ENCODE data around the gene PEAR1.

Gene PEAR1

GRCh38 chr1:156927215-156928042 lies 33.9 kb downstream of the PEAR1 start:
- H3K27ac Mint-ChIP-seq = no peak overlapping the region
- peaks cover 5% of the 10 kb centered on the region for H3K9me3 Mint-ChIP-seq
- H3K4me1 Mint-ChIP-seq = peaks cover 19% of the 10 kb centered on the region
- peak overlapping the region; percentile 74 for H3K4me3 Mint-ChIP-seq
- peak; percentile 71 for TF ChIP-seq CTCF (IDR thresholded peaks at IDR 0.05)
- peaks cover 94% of the 10 kb centered on the region for H3K27me3 Mint-ChIP-seq (ENCODE audit: low read depth, poor library complexity)
- peak; percentile 88 for DNase-seq
- H3K36me3 Mint-ChIP-seq (ENCODE audit: low read depth) = no peaks in the 10 kb centered on the region

GRCh38 chr1:156928043-156928602 lies 34.6 kb downstream of the PEAR1 start:
- no peak overlapping the region for H3K27ac Mint-ChIP-seq
- peaks cover 89% of the 10 kb centered on the region for H3K27me3 Mint-ChIP-seq (ENCODE audit: low read depth, poor library complexity)
- H3K4me1 Mint-ChIP-seq = peaks cover 18% of the 10 kb centered on the region
- H3K4me3 Mint-ChIP-seq = peak overlapping the region; percentile 74
- TF ChIP-seq CTCF (IDR thresholded peaks at IDR 0.05) = peak; percentile 7
- no peak for DNase-seq
- no peaks in the 10 kb centered on the region for H3K36me3 Mint-ChIP-seq (ENCODE audit: low read depth)
- H3K9me3 Mint-ChIP-seq = peaks cover 5% of the 10 kb centered on the region

DNA sequence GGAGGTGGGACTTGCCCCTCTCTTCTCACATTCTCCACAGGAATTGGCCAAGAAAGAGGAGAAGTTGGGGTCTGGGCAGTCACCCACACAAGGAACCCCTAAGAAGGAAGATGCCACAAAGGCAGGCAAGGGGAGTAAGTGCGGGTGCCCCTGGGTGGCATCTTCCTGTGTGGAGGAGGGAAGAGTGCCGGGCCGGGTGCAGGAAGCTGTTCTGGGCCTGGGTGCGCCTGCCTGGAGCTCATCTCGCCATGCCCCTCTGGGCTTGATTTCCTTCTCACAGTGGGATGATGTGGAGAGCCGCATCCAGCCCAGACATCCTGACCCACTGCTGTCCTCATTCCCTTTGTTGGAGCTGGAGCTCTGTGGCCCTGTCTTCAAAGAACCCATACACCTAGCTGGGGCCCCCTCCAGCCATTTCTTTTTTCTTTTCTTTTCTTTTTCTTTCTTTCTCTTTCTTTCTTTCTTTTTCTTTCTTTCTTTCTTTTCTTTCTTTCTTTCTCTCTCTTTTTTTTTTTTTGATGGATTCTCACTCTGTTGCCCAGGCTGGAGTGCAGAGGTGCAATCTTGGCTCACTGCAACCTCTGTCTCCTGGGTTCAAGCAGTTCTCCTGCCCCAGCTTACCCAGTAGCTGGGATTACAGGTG lies 36.2 kb downstream of the PEAR1 start:
- peaks cover 73% of the 10 kb centered on the region for H3K27me3 Mint-ChIP-seq (ENCODE audit: low read depth, poor library complexity)
- peaks cover 9% of the 10 kb centered on the region for H3K36me3 Mint-ChIP-seq (ENCODE audit: low read depth)
- TF ChIP-seq CTCF (IDR thresholded peaks at IDR 0.05) = no peak
- H3K4me1 Mint-ChIP-seq = peaks cover 12% of the 10 kb centered on the region
- no peak overlapping the region for H3K4me3 Mint-ChIP-seq
- DNase-seq = no peak
- H3K27ac Mint-ChIP-seq = no peak overlapping the region
- peaks cover 5% of the 10 kb centered on the region for H3K9me3 Mint-ChIP-seq

DNA sequence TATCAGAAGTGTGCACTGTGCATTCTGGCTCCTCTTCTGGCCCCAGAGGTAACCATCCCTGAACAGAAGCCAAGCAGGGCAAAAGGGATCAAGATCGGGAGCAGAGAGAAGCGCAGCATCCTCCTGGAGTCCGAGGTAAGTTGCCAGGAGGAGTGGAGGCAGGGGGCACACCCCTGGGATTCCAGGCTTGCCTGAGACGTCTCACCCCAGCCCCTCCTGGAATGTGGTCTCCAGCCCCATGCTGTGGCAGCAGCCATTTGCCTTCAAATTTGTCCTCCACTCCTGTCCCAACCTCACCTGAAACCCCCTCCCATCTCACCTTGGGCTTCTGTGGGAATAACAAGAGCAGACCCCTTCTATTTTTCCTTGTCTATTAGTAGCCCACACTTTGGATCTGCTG lies 37.0 kb downstream of the PEAR1 start:
- Mint-ChIP-seq H3K4me3 (no peak overlapping the region), H3K4me1 (peaks cover 17% of the 10 kb centered on the region), H3K9me3 (peaks cover 5% of the 10 kb centered on the region), H3K27me3 (ENCODE audit: low read depth, poor library complexity) (peaks cover 65% of the 10 kb centered on the region), H3K27ac (no peak overlapping the region), H3K36me3 (ENCODE audit: low read depth) (peaks cover 11% of the 10 kb centered on the region)
- no peak for DNase-seq
- no peak for TF ChIP-seq CTCF (IDR thresholded peaks at IDR 0.05)

GRCh38 chr1:156931211-156931952 lies 37.9 kb downstream of the PEAR1 start:
- no peak overlapping the region for H3K4me3 Mint-ChIP-seq
- peaks cover 56% of the 10 kb centered on the region for H3K27me3 Mint-ChIP-seq (ENCODE audit: low read depth, poor library complexity)

More at GRCh38 chr1:156931211-156931952, 37.9 kb downstream of the PEAR1 start:
- H3K9me3 Mint-ChIP-seq = peaks cover 5% of the 10 kb centered on the region
- H3K4me1 Mint-ChIP-seq = peaks cover 26% of the 10 kb centered on the region
- peaks cover 17% of the 10 kb centered on the region for H3K36me3 Mint-ChIP-seq (ENCODE audit: low read depth)
- TF ChIP-seq CTCF (IDR thresholded peaks at IDR 0.05) = no peak
- no peak for DNase-seq
- no peak overlapping the region for H3K27ac Mint-ChIP-seq
